Lung (tissue), 12 donors: Measurements from ENCODE around the gene PRDM1. TPM values are rescaled to one million over a fixed set of nuclear protein-coding genes. Genes with fewer than 3 reads are reported as not detected.

Experiments used
- ATAC-seq: fragments of 200-7000 bp; cut with Tn5 transposase; one replicate; pipeline ENCODE4 v1.9.1; 2020; ENCODE audit warnings: moderate number of reproducible peaks; ENCODE audit not compliant: insufficient read depth, low FRiP score
- DNase-seq, 3 donors: peaks; one replicate each; pipeline ENCODE4 v3.0.0-alpha.2; 2013 to 2017
- H3K27ac ChIP-seq, 2 donors: one replicate each; pipeline ENCODE4 v1.5.1; 2013; ENCODE audit warnings: mild to moderate bottlenecking in 2 of 2, moderate library complexity in 2 of 2, control low read depth in 1 of 2, inconsistent platforms in 1 of 2, low read depth in 1 of 2, low read length in 1 of 2
- H3K27me3 ChIP-seq, 3 donors: one replicate each; pipeline ENCODE4 v1.5.1; 2013; ENCODE audit warnings: low read length in 2 of 3; ENCODE audit not compliant: control insufficient read depth in 3 of 3, insufficient read depth in 3 of 3
- H3K36me3 ChIP-seq, 4 donors: one replicate each; pipeline ENCODE4 v1.5.1; 2013; ENCODE audit warnings: low read length in 4 of 4, mild to moderate bottlenecking in 1 of 4, moderate library complexity in 1 of 4; ENCODE audit not compliant: control insufficient read depth in 4 of 4, insufficient read depth in 4 of 4
- H3K4me1 ChIP-seq, 5 donors: one replicate each; pipeline ENCODE4 v1.5.1; 2013; ENCODE audit warnings: low read length in 5 of 5, mild to moderate bottlenecking in 2 of 5, moderate library complexity in 1 of 5; ENCODE audit not compliant: control insufficient read depth in 5 of 5, insufficient read depth in 5 of 5
- H3K4me3 ChIP-seq: one replicate; pipeline ENCODE4 v1.5.1; 2013; ENCODE audit warnings: mild to moderate bottlenecking, control low read depth, moderate library complexity
- H3K9ac ChIP-seq, 2 donors: one replicate each; pipeline ENCODE4 v1.5.1; 2013; ENCODE audit warnings: low read length in 2 of 2, control low read depth in 1 of 2; ENCODE audit not compliant: insufficient read depth in 1 of 2
- H3K9me3 ChIP-seq, 4 donors: one replicate each; pipeline ENCODE4 v1.5.1; 2013; ENCODE audit warnings: low read length in 3 of 4, mild to moderate bottlenecking in 1 of 4, moderate library complexity in 1 of 4; ENCODE audit not compliant: control insufficient read depth in 4 of 4, insufficient read depth in 3 of 4
- CTCF ChIP-seq: IDR thresholded peaks from 2 replicates; pipeline ENCODE4 v1.5.1; 2012; ENCODE audit warnings: mild to moderate bottlenecking; ENCODE audit errors: control extremely low read depth, extremely low read depth
- WGBS, 2 donors: extraction: QIAGEN DNeasy Blood & Tissue Kit; methylation state at CpG; one replicate each; pipeline ENCODE4 v1.1.7; 2013; 5-methylcytosine and 5-hydroxymethylcytosine counted together
- polyA plus RNA-seq, 2 donors: library from polyadenylated mRNA; stranded (reverse); fragments of 200-250 nt; gene quantifications; one replicate each; pipeline ENCODE4 v1.2.1, GENCODE V29; 2013
- total RNA-seq, 2 donors: library from RNA; depleted of rRNA in 1 of 2; stranded (reverse); fragments of >200 nt in 1 of 2; gene quantifications; one replicate each; pipeline ENCODE4 v1.2.1, GENCODE V29; 2014 to 2021
- donor health status: control.
- donor health status: control.
- donor health status: Bipolar disorder and iron deficiency.
- donor health status: healthy.
- donor health status: DM: yes; HTN: yes; CAD: no.

The PRDM1 gene
- total and polyA plus RNA-seq, 4 donors: 2.3 to 12.4 (median 8.8) TPM

DNA sequence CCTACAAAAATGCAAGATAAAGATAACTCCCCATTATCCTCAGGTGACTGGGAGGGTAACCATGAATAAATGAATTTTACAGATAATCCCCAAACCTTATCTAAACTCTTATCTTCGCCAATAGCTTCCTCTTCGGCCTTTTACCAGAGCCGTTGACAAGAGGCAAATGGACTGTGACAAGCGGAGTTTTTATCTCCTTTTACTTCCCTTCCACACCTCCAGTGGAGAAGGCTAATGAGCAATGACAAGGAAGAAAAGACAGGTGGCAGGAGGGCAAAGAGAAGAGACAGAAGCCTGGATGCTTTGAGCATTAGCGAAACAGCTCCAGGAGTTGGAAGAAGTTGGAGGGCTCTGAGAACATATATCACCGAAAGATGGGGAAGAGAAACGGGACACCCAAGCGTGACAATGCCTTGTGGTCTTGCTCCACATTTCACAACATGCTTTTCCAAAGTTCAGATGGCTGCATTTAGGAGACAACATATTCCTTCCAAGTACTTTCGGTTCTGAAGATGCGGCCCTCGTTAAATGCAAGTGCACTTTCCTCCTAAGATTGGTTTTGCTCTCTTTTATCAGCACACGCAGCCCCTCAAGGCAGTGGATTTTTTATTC is 69.2 kb downstream of the PRDM1 start:
- H3K9me3 ChIP-seq: no peaks in the 10 kb centered on the region
- TF ChIP-seq CTCF: no peak
- ATAC-seq (no peak), DNase-seq (no peak)
- WGBS, 2 donors: 80 to 81% methylated on average over 12 of the region's 12 CpGs
- no peaks in the 10 kb centered on the region for H3K36me3 ChIP-seq
- no peak overlapping the region for H3K4me3 ChIP-seq
- no peak overlapping the region for H3K9ac ChIP-seq
- no peaks in the 10 kb centered on the region for H3K27me3 ChIP-seq
- no peak overlapping the region for H3K27ac ChIP-seq
- H3K4me1 ChIP-seq: peaks cover 0 to 7% (median 0%) of the 10 kb centered on the region in 5 donors

- no peak for TF ChIP-seq CTCF
Measured at GRCh38 chr6:106156413-106156812, 70.3 kb downstream of the PRDM1 start.

DNA sequence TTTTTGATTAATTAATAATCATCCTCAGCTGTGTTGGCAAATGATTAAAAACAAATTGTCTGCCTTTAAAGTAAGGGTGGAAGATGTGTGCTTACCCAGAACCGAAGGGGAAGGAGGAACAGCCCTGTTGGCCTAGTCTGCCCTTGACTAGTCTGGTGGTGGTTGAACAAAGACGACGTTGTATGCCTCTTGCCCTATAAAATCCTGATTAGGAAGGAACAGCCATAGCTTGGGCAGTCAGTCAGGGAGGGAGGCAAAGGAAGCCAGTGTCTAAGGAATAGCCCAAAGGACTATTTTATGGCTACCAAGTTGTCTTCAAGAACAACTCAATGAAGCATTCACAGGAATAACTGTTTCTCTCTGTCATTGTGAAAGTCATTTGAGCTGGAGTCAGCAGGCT is 70.7 kb downstream of the PRDM1 start:
- peak in 2 of 3 donors; percentile 38 to 41 for DNase-seq
- H3K9ac ChIP-seq: no peak overlapping the region
- no peak overlapping the region for H3K4me3 ChIP-seq
- H3K36me3 ChIP-seq: no peaks in the 10 kb centered on the region
- ATAC-seq: peak; percentile 19
- H3K4me1 ChIP-seq: peaks cover 0 to 7% (median 0%) of the 10 kb centered on the region in 5 donors
- H3K27ac ChIP-seq: no peak overlapping the region
- H3K27me3 ChIP-seq: no peaks in the 10 kb centered on the region
- 62 to 79% methylated on average over 3 of the region's 3 CpGs for WGBS, 2 donors
- no peak for TF ChIP-seq CTCF
- no peaks in the 10 kb centered on the region for H3K9me3 ChIP-seq

More at GRCh38 chr6:106156413-106156812, 70.3 kb downstream of the PRDM1 start:
- 82 to 91% methylated on average over 3 of the region's 3 CpGs for WGBS, 2 donors
- H3K36me3 ChIP-seq: no peaks in the 10 kb centered on the region
- H3K27me3 ChIP-seq: no peaks in the 10 kb centered on the region
- H3K27ac ChIP-seq: no peak overlapping the region
- no peak overlapping the region for H3K4me3 ChIP-seq
- H3K9ac ChIP-seq: no peak overlapping the region
- H3K4me1 ChIP-seq: peaks cover 0 to 7% (median 0%) of the 10 kb centered on the region in 5 donors
- ATAC-seq (no peak), DNase-seq (no peak)
- H3K9me3 ChIP-seq: no peaks in the 10 kb centered on the region

GRCh38 chr6:106158816-106159215 is 72.7 kb downstream of the PRDM1 start:
- H3K9me3 ChIP-seq: no peaks in the 10 kb centered on the region
- ATAC-seq (no peak), DNase-seq (no peak)
- no peak for TF ChIP-seq CTCF
- no peak overlapping the region for H3K27ac ChIP-seq
- H3K4me3 ChIP-seq: no peak overlapping the region
- H3K36me3 ChIP-seq: no peaks in the 10 kb centered on the region
- peaks cover 0 to 13% (median 2%) of the 10 kb centered on the region in 5 donors for H3K4me1 ChIP-seq
- H3K27me3 ChIP-seq: no peaks in the 10 kb centered on the region
- WGBS, 2 donors: 42 to 89% methylated on average over 1 of the region's 1 CpG
- no peak overlapping the region for H3K9ac ChIP-seq
